A549 (cell line): ENCODE measurements around the gene AHCY.

ENCODE experiments used
- JUNB ChIP-seq: fragments of >200 bp; sonication (Bioruptor Twin); formaldehyde crosslinking; IDR thresholded peaks from 2 replicates; pipeline ENCODE4 v1.6.1; 2016
- KDM1A ChIP-seq: fragments of 200-600 bp; sonication (generic); IDR thresholded peaks from 2 replicates; pipeline ENCODE4 v1.6.1; 2016; ENCODE audit warnings: low read depth, mild to moderate bottlenecking
- MAZ ChIP-seq: fragments of 150-350 bp; IDR thresholded peaks from 2 replicates; pipeline ENCODE4 v1.6.1; 2014; ENCODE audit warnings: antibody characterized with exemption, low read depth, low read length, borderline replicate concordance
- NR3C1 ChIP-seq: fragments of >200 bp; sonication (Bioruptor Twin); formaldehyde crosslinking; IDR thresholded peaks from 3 replicates; pipeline ENCODE4 v1.6.1; 2017
- PHF8 ChIP-seq: fragments of 200-600 bp; sonication (generic); IDR thresholded peaks from 2 replicates; pipeline ENCODE4 v1.6.1; 2016; ENCODE audit warnings: low read depth, mild to moderate bottlenecking, antibody characterized with exemption, moderate library complexity, borderline replicate concordance
- RAD21 ChIP-seq, 2 experiments: fragments of >200 bp in 1 of 2; sonication (Bioruptor Twin) in 1 of 2; formaldehyde crosslinking in 1 of 2; IDR thresholded peaks in 1 of 2; conservative IDR thresholded peaks in 1 of 2; 2 replicates in 1 of 2; 3 replicates in 1 of 2; pipeline ENCODE4 v1.6.1; 2012 to 2018; ENCODE audit warnings: inconsistent platforms in 1 of 2
- RCOR1 ChIP-seq: fragments of 150-350 bp; IDR thresholded peaks from 2 replicates; pipeline ENCODE4 v1.6.1; 2014; ENCODE audit warnings: antibody characterized with exemption, low read length, low read depth
- TF ChIP-seq, protein P1 (sequence below): fragments of >200 bp; sonication (Bioruptor Twin); formaldehyde crosslinking; IDR thresholded peaks from 3 replicates; pipeline ENCODE4 v1.5.1; 2016
- TF ChIP-seq, protein P2 (sequence below): fragments of 200-600 bp; sonication (generic); IDR thresholded peaks from 2 replicates; pipeline ENCODE4 v1.6.1; 2016; ENCODE audit warnings: antibody characterized with exemption, mild to moderate bottlenecking, moderate library complexity
- TF ChIP-seq, protein P3 (sequence below): fragments of 250-450 bp; sonication (Bioruptor Pico); IDR thresholded peaks from 2 replicates; pipeline ENCODE4 v1.5.0; 2021; ENCODE audit warnings: mild to moderate bottlenecking, moderate library complexity, borderline replicate concordance
- TF ChIP-seq, protein P4 (sequence below): fragments of 450-650 bp; IDR thresholded peaks from 2 replicates; pipeline ENCODE4 v1.6.1; 2014; ENCODE audit warnings: antibody characterized with exemption

DNA sequence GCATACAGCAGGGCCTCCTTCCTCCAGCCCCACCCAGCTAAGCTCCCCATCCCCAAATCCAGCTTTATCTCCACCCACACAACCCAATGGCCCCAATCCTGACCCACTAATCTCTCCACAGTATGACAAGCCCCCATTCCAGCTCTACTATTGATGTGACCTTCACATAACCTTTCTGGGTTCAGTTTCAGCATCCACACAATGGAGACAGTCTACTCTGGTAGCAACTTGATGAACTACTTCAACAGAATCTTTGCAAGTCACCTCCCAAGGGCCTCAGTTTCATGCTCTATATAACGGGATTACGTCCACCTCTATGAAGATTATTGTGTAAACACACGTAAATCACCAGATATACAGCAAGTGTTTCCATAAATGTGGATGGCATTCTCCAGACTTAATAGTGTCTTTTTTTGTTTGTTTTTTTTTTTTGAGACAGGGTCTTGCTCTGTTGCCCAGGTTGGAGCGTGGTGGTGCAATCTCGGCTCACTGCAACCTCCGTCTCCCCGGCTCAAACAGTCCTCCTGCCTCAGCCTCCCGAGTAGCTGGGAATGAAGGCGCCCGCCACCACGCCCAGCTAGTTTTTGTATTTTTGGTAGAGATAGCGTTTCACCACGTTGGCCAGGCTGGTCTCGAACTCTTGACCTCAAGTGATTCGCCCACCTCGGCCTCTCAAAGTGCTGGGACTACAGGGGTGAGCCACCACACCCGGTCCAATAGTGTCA, 1.4 kb downstream of the AHCY start:
- TF ChIP-seq, protein P1, sequence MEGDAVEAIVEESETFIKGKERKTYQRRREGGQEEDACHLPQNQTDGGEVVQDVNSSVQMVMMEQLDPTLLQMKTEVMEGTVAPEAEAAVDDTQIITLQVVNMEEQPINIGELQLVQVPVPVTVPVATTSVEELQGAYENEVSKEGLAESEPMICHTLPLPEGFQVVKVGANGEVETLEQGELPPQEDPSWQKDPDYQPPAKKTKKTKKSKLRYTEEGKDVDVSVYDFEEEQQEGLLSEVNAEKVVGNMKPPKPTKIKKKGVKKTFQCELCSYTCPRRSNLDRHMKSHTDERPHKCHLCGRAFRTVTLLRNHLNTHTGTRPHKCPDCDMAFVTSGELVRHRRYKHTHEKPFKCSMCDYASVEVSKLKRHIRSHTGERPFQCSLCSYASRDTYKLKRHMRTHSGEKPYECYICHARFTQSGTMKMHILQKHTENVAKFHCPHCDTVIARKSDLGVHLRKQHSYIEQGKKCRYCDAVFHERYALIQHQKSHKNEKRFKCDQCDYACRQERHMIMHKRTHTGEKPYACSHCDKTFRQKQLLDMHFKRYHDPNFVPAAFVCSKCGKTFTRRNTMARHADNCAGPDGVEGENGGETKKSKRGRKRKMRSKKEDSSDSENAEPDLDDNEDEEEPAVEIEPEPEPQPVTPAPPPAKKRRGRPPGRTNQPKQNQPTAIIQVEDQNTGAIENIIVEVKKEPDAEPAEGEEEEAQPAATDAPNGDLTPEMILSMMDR, result no peak
- no peak for TF ChIP-seq JUNB
- no peak for TF ChIP-seq RAD21 (conservative IDR thresholded peaks at IDR 0.05 in 1 of 2, IDR thresholded peaks at IDR 0.05 in 1 of 2)
- no peak for TF ChIP-seq PHF8
- no peak for TF ChIP-seq MAZ
- TF ChIP-seq, protein P2, sequence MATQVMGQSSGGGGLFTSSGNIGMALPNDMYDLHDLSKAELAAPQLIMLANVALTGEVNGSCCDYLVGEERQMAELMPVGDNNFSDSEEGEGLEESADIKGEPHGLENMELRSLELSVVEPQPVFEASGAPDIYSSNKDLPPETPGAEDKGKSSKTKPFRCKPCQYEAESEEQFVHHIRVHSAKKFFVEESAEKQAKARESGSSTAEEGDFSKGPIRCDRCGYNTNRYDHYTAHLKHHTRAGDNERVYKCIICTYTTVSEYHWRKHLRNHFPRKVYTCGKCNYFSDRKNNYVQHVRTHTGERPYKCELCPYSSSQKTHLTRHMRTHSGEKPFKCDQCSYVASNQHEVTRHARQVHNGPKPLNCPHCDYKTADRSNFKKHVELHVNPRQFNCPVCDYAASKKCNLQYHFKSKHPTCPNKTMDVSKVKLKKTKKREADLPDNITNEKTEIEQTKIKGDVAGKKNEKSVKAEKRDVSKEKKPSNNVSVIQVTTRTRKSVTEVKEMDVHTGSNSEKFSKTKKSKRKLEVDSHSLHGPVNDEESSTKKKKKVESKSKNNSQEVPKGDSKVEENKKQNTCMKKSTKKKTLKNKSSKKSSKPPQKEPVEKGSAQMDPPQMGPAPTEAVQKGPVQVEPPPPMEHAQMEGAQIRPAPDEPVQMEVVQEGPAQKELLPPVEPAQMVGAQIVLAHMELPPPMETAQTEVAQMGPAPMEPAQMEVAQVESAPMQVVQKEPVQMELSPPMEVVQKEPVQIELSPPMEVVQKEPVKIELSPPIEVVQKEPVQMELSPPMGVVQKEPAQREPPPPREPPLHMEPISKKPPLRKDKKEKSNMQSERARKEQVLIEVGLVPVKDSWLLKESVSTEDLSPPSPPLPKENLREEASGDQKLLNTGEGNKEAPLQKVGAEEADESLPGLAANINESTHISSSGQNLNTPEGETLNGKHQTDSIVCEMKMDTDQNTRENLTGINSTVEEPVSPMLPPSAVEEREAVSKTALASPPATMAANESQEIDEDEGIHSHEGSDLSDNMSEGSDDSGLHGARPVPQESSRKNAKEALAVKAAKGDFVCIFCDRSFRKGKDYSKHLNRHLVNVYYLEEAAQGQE, result no peak
- TF ChIP-seq, protein P3, sequence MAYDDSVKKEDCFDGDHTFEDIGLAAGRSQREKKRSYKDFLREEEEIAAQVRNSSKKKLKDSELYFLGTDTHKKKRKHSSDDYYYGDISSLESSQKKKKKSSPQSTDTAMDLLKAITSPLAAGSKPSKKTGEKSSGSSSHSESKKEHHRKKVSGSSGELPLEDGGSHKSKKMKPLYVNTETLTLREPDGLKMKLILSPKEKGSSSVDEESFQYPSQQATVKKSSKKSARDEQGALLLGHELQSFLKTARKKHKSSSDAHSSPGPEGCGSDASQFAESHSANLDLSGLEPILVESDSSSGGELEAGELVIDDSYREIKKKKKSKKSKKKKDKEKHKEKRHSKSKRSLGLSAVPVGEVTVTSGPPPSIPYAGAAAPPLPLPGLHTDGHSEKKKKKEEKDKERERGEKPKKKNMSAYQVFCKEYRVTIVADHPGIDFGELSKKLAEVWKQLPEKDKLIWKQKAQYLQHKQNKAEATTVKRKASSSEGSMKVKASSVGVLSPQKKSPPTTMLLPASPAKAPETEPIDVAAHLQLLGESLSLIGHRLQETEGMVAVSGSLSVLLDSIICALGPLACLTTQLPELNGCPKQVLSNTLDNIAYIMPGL, result no peak
- TF ChIP-seq, protein P4, sequence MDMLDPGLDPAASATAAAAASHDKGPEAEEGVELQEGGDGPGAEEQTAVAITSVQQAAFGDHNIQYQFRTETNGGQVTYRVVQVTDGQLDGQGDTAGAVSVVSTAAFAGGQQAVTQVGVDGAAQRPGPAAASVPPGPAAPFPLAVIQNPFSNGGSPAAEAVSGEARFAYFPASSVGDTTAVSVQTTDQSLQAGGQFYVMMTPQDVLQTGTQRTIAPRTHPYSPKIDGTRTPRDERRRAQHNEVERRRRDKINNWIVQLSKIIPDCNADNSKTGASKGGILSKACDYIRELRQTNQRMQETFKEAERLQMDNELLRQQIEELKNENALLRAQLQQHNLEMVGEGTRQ, result no peak
- TF ChIP-seq KDM1A, result no peak
- no peak for TF ChIP-seq NR3C1
- TF ChIP-seq RCOR1, result no peak
